GM18909 (cell line): ENCODE results near the gene SPRED1.
"Not testable (repeated sequence)": the region's sequence is repeated elsewhere in the genome, so short reads cannot be mapped to it uniquely, and the experiment has no call there.

Experiments used
- ATAC-seq: cut with Tn5 transposase; IDR thresholded peaks from one replicate; pipeline ENCODE4 v1.9.1; 2021; ENCODE audit warnings: mild to moderate bottlenecking; ENCODE audit not compliant: unreplicated experiment, poor library complexity

Gene SPRED1

GRCh38 chr15:38229705-38230310, 22.8 kb upstream of the SPRED1 start:
- ATAC-seq, result no peak

- no peak for ATAC-seq
These were observed 21.2 kb upstream of the SPRED1 start for GRCh38 chr15:38231436-38231835.

- not testable (repeated sequence) for ATAC-seq
These were observed 15.6 kb upstream of the SPRED1 start for GRCh38 chr15:38237021-38237420.

DNA sequence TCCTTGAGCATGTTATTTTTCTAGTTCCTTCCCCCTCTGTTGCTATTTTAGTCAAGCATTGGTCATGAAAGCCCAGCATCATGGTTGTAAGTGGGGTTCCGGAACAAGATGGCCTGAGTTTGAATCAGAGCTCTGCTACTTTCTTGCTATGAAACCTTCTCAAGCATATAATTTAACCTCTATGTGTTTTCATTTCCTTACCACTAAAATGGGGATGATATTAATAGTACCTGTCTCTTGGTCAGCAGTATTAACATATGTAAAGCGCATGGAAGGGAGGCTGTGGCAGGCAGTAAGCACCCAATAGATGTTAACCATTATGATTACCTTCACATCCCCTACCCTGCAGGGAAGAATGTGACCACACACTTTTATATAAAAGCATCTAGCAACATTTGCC, 14.3 kb upstream of the SPRED1 start:
- ATAC-seq, result peak; percentile 53

GRCh38 chr15:38242055-38242454, 10.6 kb upstream of the SPRED1 start:
- ATAC-seq, result peak; percentile 89

DNA sequence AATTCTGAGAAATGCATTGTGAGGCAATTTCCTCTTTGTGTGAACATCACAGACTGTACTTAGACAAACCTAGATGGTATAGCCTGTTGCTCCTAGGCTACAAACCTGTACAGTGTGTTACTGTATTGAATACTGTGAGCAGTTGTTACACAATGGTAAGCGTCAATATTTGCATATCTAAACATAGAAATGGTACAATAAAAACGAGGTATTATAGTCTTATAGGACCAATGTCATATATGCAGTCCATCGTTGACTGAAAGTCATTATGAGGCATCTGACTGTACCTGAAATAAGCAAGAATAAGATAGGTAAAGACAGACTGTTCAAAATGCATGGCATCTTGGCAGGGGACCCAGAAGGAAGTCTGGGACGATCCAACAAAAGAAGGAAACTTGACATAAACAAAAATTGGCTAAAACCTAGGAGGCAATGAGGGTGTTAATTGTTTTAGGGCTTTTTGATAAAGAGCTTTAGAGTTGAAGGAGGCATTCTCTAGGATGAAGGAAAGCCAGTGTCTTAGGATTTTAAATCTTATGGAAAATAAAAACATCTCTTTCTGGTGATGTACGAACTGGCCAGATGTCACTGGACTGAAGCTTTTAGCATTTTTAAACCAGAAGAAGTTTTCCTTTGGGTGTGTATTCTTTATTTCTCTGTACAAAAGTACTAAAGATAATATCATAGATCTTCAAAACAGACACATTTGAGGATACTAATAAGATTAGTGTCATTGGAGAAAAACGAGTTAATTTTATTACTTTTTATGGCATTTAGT, 9.2 kb upstream of the SPRED1 start:
- ATAC-seq, result no peak

- no peak for ATAC-seq
These were observed 5.3 kb upstream of the SPRED1 start for GRCh38 chr15:38247336-38247735.

- ATAC-seq, result no peak
These were observed 730 bp downstream of the SPRED1 start for GRCh38 chr15:38253351-38253781.

GRCh38 chr15:38254051-38254883, 1.6 kb downstream of the SPRED1 start:
- ATAC-seq, result peak; percentile 51

DNA sequence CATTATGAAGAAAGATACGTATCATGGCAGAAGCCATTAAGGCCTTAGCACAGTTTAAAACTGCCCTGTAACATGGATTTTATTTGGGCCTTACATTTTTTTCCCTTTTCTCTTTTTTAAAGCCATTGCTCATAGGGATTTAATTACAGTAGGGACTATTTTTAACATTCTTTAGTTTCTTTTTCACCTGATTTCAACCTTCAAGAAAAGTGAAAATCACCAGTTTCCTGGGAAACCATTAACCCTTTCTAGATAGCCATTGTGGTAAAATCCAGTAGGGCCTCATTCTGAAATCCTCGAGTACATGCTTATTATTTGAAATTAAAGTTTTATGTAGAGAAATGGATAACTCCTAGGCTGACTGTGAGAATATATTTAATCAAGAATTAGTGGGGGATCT, 3.1 kb downstream of the SPRED1 start:
- ATAC-seq, result no peak

GRCh38 chr15:38257676-38258075, 5.0 kb downstream of the SPRED1 start:
- no peak for ATAC-seq

DNA sequence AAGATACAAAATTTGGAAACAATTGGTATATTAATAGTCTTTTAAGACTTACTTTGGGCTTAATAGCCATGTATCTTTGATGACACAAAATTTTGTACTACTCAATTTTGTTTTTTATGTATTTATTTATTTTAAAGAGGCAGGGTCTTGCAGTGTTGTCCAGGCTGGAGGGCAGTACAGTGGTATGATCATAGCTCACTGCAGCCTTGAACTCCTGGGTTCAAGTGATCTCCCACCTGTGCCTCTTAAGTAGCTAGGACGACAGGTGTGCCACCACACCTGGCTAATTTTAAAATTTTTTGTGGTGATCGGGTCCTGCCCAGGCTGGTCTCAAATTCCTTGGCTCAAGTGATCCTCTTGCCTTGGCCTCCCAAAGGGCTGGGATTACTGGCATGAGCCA, 6.5 kb downstream of the SPRED1 start:
- no peak for ATAC-seq

GRCh38 chr15:38260077-38260476, 7.4 kb downstream of the SPRED1 start:
- no peak for ATAC-seq

- no peak for ATAC-seq
These were observed 10.6 kb downstream of the SPRED1 start for GRCh38 chr15:38263251-38263650.

DNA sequence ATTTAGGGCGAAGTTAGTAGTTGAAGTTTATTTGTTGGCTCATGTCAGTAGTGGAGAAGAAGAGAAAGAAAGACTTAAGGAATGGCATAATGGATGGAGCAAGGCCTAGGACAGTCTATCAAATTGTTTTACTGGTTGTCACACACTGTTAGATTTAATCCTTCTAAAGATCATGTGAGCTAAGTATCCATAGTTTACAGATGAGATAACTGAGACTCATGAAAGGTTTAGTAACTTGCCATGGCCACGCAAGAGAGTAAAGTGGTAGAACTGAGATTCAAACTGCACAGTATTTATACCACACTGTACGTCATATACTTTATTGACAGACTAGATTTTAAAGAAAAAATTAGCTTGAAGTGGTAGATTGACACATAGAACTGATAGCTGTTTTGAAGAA, 11.4 kb downstream of the SPRED1 start:
- ATAC-seq, result no peak

DNA sequence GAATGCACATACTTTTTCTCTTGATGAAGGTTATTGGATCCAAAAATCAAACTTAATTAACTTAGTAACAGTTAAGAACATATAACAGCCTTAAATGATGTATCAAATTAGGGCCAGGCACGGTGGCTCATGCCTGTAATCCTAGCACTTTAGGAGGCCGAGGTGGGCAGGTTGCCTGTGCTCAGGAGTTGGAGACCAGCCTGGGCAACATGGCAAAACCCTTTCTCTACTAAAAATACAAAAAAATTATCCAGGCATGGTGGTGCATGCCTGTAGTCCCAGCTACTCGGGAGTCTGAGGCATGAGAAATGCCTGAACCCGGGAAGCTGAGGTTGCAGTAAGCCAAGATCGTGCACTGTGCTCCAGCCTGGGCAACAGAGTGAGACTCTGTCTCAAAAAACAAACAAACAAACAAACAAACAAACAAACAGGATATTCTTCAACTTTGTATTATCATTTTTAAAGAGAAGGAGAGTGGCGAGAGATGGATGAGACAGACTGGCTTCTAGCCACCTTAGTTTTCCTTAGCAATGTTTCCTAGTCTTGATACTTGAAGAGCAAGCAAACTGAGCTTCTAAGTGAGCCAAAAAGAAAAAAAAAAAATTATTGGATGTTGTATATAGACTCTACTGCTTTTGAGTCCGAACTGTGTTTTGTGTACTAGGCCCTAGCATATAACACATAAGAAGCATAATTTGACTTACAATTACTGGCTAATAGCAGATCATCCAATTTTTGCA, 13.8 kb downstream of the SPRED1 start:
- ATAC-seq, result no peak

- ATAC-seq, result no peak
These were observed 14.9 kb downstream of the SPRED1 start for GRCh38 chr15:38267421-38268022.

DNA sequence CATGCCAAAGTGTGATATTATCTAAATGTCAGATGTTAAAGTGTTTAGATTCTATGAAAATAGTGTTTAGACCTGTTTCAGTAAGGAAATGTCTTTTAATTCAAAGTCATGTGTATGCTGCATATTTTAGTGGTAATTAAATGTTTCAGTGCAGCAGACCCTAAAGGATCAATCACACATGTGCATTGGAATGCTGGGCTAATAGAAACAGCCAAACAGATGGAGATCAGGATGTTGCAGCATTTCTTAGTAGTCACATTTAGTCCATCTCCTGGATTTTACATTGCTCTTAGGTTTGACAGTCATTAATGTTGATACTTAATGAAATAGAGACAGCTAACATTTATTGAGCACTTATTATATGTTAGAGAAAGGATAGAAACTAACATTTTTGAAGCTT, 18.5 kb downstream of the SPRED1 start:
- no peak for ATAC-seq

DNA sequence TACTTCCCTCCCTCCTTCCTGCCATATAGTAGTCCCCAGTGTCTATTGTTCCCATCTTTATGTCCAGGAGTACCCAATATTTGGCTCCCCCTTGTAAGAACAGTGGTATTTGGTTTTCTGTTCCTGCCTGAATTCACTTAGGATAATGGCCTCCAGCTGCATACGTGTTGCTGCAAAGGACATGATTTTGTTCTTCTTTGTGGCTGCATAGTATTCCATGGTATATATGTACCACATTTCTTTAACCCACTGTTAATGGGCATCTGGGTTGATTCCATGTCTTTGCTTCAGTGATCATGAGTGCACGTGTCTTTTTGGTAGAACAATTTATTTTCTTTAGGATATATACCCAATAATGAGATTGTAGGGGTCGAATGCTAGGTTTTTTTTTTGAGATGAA, 19.3 kb downstream of the SPRED1 start:
- ATAC-seq, result no peak

DNA sequence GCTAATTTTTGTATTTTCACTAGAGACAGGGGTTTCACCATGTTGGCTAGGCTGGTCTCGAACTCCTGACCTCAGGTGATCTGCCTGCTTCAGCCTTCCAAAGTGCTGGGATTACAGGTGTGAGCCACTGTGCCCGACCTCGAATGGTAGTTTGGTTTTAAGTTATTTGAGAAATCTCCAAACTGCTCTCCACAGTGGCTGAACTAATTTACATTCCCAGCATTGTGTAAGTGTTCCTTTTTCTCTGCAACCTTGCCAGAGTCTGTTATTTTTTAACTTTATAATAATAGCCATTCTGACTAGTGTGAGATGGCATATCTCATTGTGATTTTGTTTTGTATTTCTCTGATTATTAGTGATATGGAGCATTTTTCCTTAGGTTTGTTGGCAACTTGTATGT, 19.8 kb downstream of the SPRED1 start:
- not testable (repeated sequence) for ATAC-seq
